ENCODE results near the gene C14orf93. TPM values are rescaled to one million over a fixed set of nuclear protein-coding genes. Genes with fewer than 3 reads are reported as not detected.

The C14orf93 gene
- total RNA-seq, 1 experiment from 2014 or later = 9.9 TPM

GRCh38 chr14:22985894-22986507, 23.9 kb downstream of the C14orf93 start:
- POLR2A ChIA-PET (ENCODE audit: low non-redundant PET) = no interaction called here
- intact Hi-C loops (cut with micrococcal nuclease; ENCODE audit: unreplicated experiment) = loop anchor here (1.0 to 2.0 kb wide), 3 partner anchors 68 to 123 kb away; no protein-coding TSS in a partner anchor
- Histone ChIP-seq H3K27me3 (replicated peaks; ENCODE audit: insufficient read depth, low read depth, low read length, poor library complexity) (no peaks in the 10 kb centered on the region), H3K9me3 (ENCODE audit: low read depth, low read length, poor library complexity, severe bottlenecking) (no peaks in the 10 kb centered on the region), H3K27ac (ENCODE audit: low read depth, low read length, poor library complexity, severe bottlenecking) (no peak overlapping the region), H3K36me3 (ENCODE audit: insufficient read depth, low read length, poor library complexity, severe bottlenecking) (no peaks in the 10 kb centered on the region), H3K4me1 (ENCODE audit: insufficient read depth, low read length, poor library complexity, severe bottlenecking) (no peaks in the 10 kb centered on the region), H3K4me3 (ENCODE audit: low read depth, low read length, poor library complexity, severe bottlenecking) (no peak overlapping the region)
- CTCF ChIA-PET = interaction anchor here (0.5 to 1.9 kb wide), 31 partner anchors 8 to 201 kb away, joined by 3 to 65 read pairs (median 5); partner anchors contain the start of genes ACIN1, CDH24, HAUS4 and PRMT5
- DNase-seq (ENCODE audit: low spot score) = no peak
- no TSS peak for BruUV-seq (replicated peaks)
- TF ChIP-seq EZH2 (IDR thresholded peaks at IDR 0.05; ENCODE audit: borderline replicate concordance, low read depth, low read length, poor library complexity, severe bottlenecking) (no peak), CTCF (conservative IDR thresholded peaks at IDR 0.05; ENCODE audit: low read depth, low read length) (no peak)

- intact Hi-C loops (cut with micrococcal nuclease; ENCODE audit: unreplicated experiment) = loop anchor here (5.0 kb wide), 4 partner anchors 58 to 678 kb away; partner anchors contain the start of gene PRMT5
- Histone ChIP-seq H3K36me3 (ENCODE audit: insufficient read depth, low read length, poor library complexity, severe bottlenecking) (no peaks in the 10 kb centered on the region), H3K27ac (ENCODE audit: low read depth, low read length, poor library complexity, severe bottlenecking) (no peak overlapping the region), H3K27me3 (replicated peaks; ENCODE audit: insufficient read depth, low read depth, low read length, poor library complexity) (no peaks in the 10 kb centered on the region), H3K4me1 (ENCODE audit: insufficient read depth, low read length, poor library complexity, severe bottlenecking) (peaks cover 4% of the 10 kb centered on the region), H3K4me3 (ENCODE audit: low read depth, low read length, poor library complexity, severe bottlenecking) (no peak overlapping the region), H3K9me3 (ENCODE audit: low read depth, low read length, poor library complexity, severe bottlenecking) (no peaks in the 10 kb centered on the region)
- TF ChIP-seq EZH2 (IDR thresholded peaks at IDR 0.05; ENCODE audit: borderline replicate concordance, low read depth, low read length, poor library complexity, severe bottlenecking) (no peak), CTCF (conservative IDR thresholded peaks at IDR 0.05; ENCODE audit: low read depth, low read length) (no peak)
- no peak for DNase-seq (ENCODE audit: low spot score)
- BruUV-seq (replicated peaks) = no TSS peak
- ChIA-PET CTCF (interaction anchor here (0.5 to 2.2 kb wide), 7 partner anchors 9 to 170 kb away, joined by 3 to 7 read pairs (median 4); partner anchors contain the start of gene CDH24), POLR2A (ENCODE audit: low non-redundant PET) (no interaction called here)
Observed at GRCh38 chr14:22984959-22985658, 24.8 kb downstream of the C14orf93 start.

DNA sequence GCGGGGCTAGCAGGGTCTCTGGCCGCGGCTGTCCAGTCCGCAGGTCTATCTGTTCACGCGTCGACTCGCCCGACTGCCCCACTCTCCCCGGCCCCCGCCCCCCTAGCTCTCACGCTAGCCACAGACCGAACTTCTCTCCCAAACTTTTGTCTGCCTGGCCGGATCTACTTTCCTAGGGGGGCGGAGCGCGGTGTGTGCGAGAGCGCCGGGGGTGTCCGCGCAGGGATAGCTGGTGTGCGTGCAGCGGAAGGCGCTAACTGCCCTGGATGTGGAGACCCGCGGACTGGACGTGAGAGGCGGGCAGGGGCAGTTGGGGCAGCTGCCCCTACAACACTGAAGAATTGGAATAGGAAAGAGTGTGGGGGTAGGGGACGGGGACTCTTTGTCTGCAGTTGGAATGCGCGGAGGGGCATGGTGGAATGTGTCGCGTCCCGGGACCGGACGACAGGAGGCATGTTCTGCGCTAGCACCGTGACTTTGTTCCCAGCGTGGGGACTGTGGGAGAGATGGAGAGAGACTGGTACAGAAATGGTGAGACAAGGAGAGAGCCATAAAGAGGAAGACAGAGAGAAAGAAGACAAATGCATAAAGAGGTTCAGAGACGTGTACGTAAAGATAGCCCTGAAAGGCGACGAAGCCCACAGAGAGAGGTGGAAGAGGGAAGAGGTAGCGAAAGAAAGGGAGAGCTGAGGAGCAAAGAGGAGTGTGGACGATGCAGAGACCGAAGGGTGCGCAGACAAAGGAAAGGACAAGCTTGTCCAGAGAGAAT, 27.3 kb downstream of the C14orf93 start, which contains the start of gene AJUBA:
Gene AJUBA (minus strand): TSS at position 75 of the 769 bp plus-strand sequence. CDS start 285 bp downstream, outside the sequence.
- BruUV-seq (replicated peaks) = no TSS peak
- intact Hi-C loops (cut with micrococcal nuclease; ENCODE audit: unreplicated experiment) = loop anchor here (1.0 to 5.0 kb wide), 6 partner anchors 23 to 675 kb away; partner anchors contain the start of gene PRMT5

More for the DNA sequence above, 27.3 kb downstream of the C14orf93 start, which contains the start of gene AJUBA:
- peak within 1 kb of the TSS; percentile 86 for H3K27ac ChIP-seq (ENCODE audit: low read depth, low read length, poor library complexity, severe bottlenecking)
- peaks cover 8% of the 10 kb centered on the region for H3K36me3 ChIP-seq (ENCODE audit: insufficient read depth, low read length, poor library complexity, severe bottlenecking)
- no peaks in the 10 kb centered on the region for H3K27me3 ChIP-seq (replicated peaks; ENCODE audit: insufficient read depth, low read depth, low read length, poor library complexity)
- CTCF ChIA-PET = interaction anchor here (0.6 to 1.5 kb wide), 12 partner anchors 9 to 160 kb away, joined by 3 to 8 read pairs (median 4); no protein-coding TSS in a partner anchor
- peak; percentile 98 for DNase-seq (ENCODE audit: low spot score)
- H3K9me3 ChIP-seq (ENCODE audit: low read depth, low read length, poor library complexity, severe bottlenecking) = no peaks in the 10 kb centered on the region
- TF ChIP-seq CTCF (conservative IDR thresholded peaks at IDR 0.05; ENCODE audit: low read depth, low read length) (no peak), EZH2 (IDR thresholded peaks at IDR 0.05; ENCODE audit: borderline replicate concordance, low read depth, low read length, poor library complexity, severe bottlenecking) (no peak)
- POLR2A ChIA-PET (ENCODE audit: low non-redundant PET) = interaction anchor here (0.5 to 0.9 kb wide), 3 partner anchors 9 to 76 kb away, joined by 3 to 13 read pairs (median 4); no protein-coding TSS in a partner anchor
- peaks cover 25% of the 10 kb centered on the region for H3K4me1 ChIP-seq (ENCODE audit: insufficient read depth, low read length, poor library complexity, severe bottlenecking)
- H3K4me3 ChIP-seq (ENCODE audit: low read depth, low read length, poor library complexity, severe bottlenecking) = peak within 1 kb of the TSS; percentile 86
